GM23248 (cell line): Measurements from ENCODE around the gene CAMTA1.

Experiments used
- EZH2 ChIP-seq: fragments of 200-600 bp; sonication (generic); IDR thresholded peaks from 2 replicates; pipeline ENCODE4 v1.6.1; 2018; ENCODE audit warnings: antibody characterized with exemption, mild to moderate bottlenecking; ENCODE audit not compliant: insufficient read depth, poor library complexity, severe bottlenecking
- EZH2phosphoT487 ChIP-seq: fragments of 200-600 bp; sonication (generic); IDR thresholded peaks from 2 replicates; pipeline ENCODE4 v1.6.1; 2018; ENCODE audit warnings: antibody characterized with exemption, moderate library complexity, mild to moderate bottlenecking, low read depth; ENCODE audit not compliant: insufficient read depth

GRCh38 chr1:7425771-7426170 is 640.5 kb downstream of the CAMTA1 start:
- TF ChIP-seq EZH2 (no peak), EZH2phosphoT487 (no peak)
